ENCODE measurements around the gene NOXO1. TPM values are rescaled to one million over a fixed set of nuclear protein-coding genes. Genes with fewer than 3 reads are reported as not detected.

Gene NOXO1
- total and polyA plus RNA-seq, 9 of the 15 experiments (the other 6 are each of a cell fraction or from before 2014, with no cell fraction given) = not detected

GRCh38 chr16:2004795-2005517 is 23.7 kb upstream of the NOXO1 start (continued):
- peak; percentile 69 for TF ChIP-seq POLR2G (IDR thresholded peaks at IDR 0.05; ENCODE audit: low read depth, low read length)
- TF ChIP-seq ZNF253 (CRISPR knock-in tag; conservative IDR thresholded peaks at IDR 0.05) = no peak

- POLR2A ChIA-PET = interaction anchor here (0.6 to 3.0 kb wide), 18 partner anchors 9 to 512 kb away, joined by 3 to 12 read pairs (median 4); partner anchors contain the start of genes ECI1, GFER, NPW and RPS2
- Histone ChIP-seq H3K4me3 (no peak overlapping the region), H3K27me3 (ENCODE audit: control insufficient read depth in 2 of 2, insufficient read depth in 2 of 2, low read length in 2 of 2) (no peaks in the 10 kb centered on the region), H3K9me1 (ENCODE audit: control insufficient read depth, insufficient read depth, low read length) (peaks cover 19% of the 10 kb centered on the region), H3K9ac (ENCODE audit: insufficient read depth in 1 of 2, low read depth in 2 of 2, low read length in 2 of 2) (peak overlapping the region; percentile 1 to 80; a peak in 3 of 4 replicates), H3K79me2 (ENCODE audit: control insufficient read depth, insufficient read depth, low read length) (peaks cover 68% of the 10 kb centered on the region), H3K4me2 (ENCODE audit: insufficient read depth, low read length) (peak overlapping the region; percentile 34), H3K36me3 (ENCODE audit: control insufficient read depth, insufficient read depth, low read length) (peaks cover 88% of the 10 kb centered on the region; the same call in 2 of the 3 replicates), H3K4me1 (replicated peaks in 1 of 2; ENCODE audit: control insufficient read depth in 2 of 2, insufficient read depth in 2 of 2, low read length in 2 of 2) (peaks cover 20 to 94% of the 10 kb centered on the region in 2 experiments), H3K9me3 (replicated peaks; ENCODE audit: control insufficient read depth, insufficient read depth, low read depth, low read length) (no peaks in the 10 kb centered on the region), H2AFZ (ENCODE audit: low read depth, low read length) (no peak overlapping the region), H4K20me1 (replicated peaks; ENCODE audit: control insufficient read depth, insufficient read depth, low read length) (peaks cover 46% of the 10 kb centered on the region), H3K27ac (ENCODE audit: extremely low read depth, low read depth, low read length) (peak overlapping the region; percentile 47; the same call in 1 of the 3 replicates)
- ATAC-seq = peak; percentile 93
- DNase-seq (ENCODE audit: extremely low read depth in 1 of 4, low spot score in 3 of 4) = peak; percentile 84 to 97 (median 91)
- no TSS peak for BruUV-seq (replicated peaks)
- CTCF ChIA-PET (ENCODE audit: low intra/inter-chr PET ratio) = interaction anchor here (0.6 to 0.8 kb wide), 2 partner anchors 149 to 498 kb away, joined by 3 to 4 read pairs; no protein-coding TSS in a partner anchor
- in situ Hi-C loops (cut with MboI) = no loop called here
- WGBS (ENCODE audit: insufficient coverage, low coverage, missing lambda C conversion rate) = 16% methylated on average over 31 of the region's 36 CpGs
- peak; percentile 96 for FAIRE-seq
- intact Hi-C loops (cut with micrococcal nuclease) = no loop called here
- TF ChIP-seq SAP30 (IDR thresholded peaks at IDR 0.05; ENCODE audit: borderline replicate concordance, insufficient read depth, low read depth, low read length, poor library complexity, severe bottlenecking) = peak; percentile 60
- no peak for TF ChIP-seq CBX2 (IDR thresholded peaks at IDR 0.05; ENCODE audit: insufficient read depth, low read length, poor library complexity, severe bottlenecking)
- peak; percentile 52; the same call in 1 of the 2 replicates for TF ChIP-seq HNRNPL (IDR thresholded peaks at IDR 0.05; ENCODE audit: low read depth, low read length)
- no peak for TF ChIP-seq CEBPG (CRISPR knock-in tag; IDR thresholded peaks at IDR 0.05)
- TF ChIP-seq CEBPG (tag; conservative IDR thresholded peaks at IDR 0.05 in 1 of 2, IDR thresholded peaks at IDR 0.05 in 1 of 2) = no peak
- TF ChIP-seq, protein P1, sequence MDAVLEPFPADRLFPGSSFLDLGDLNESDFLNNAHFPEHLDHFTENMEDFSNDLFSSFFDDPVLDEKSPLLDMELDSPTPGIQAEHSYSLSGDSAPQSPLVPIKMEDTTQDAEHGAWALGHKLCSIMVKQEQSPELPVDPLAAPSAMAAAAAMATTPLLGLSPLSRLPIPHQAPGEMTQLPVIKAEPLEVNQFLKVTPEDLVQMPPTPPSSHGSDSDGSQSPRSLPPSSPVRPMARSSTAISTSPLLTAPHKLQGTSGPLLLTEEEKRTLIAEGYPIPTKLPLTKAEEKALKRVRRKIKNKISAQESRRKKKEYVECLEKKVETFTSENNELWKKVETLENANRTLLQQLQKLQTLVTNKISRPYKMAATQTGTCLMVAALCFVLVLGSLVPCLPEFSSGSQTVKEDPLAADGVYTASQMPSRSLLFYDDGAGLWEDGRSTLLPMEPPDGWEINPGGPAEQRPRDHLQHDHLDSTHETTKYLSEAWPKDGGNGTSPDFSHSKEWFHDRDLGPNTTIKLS (IDR thresholded peaks at IDR 0.05; ENCODE audit: borderline replicate concordance, low read depth) = 0 out of 2 replicates have a peak, but pooled peaks have one; percentile 52
- TF ChIP-seq RBM22 (IDR thresholded peaks at IDR 0.05; ENCODE audit: low read depth, low read length, poor library complexity, severe bottlenecking) = peak; percentile 83
- TF ChIP-seq ZSCAN32 (CRISPR knock-in tag; IDR thresholded peaks at IDR 0.05) = no peak
- TF ChIP-seq STAG1 (CRISPR knock-in tag; IDR thresholded peaks at IDR 0.05; ENCODE audit: borderline replicate concordance) = peak; percentile 57; the same call in 1 of the 2 replicates
- TF ChIP-seq BHLHE40 (IDR thresholded peaks at IDR 0.05; ENCODE audit: low read length) = peak; percentile 74; the same call in 1 of the 2 replicates
- no peak for TF ChIP-seq ZNF75A (CRISPR knock-in tag; IDR thresholded peaks at IDR 0.05)
- peak; percentile 96 to 99 (median 99) for TF ChIP-seq CTCF (IDR thresholded peaks at IDR 0.05 in 2 of 3, conservative IDR thresholded peaks at IDR 0.05 in 1 of 3; ENCODE audit: insufficient read depth in 2 of 3, low read depth in 1 of 3, low read length in 3 of 3)
These were observed 22.8 kb upstream of the NOXO1 start for GRCh38 chr16:2003827-2004641.

Measured in K562 (cell line).